Activated naive CD4-positive, alpha-beta T cell treated with anti-CD3 and anti-CD28 coated beads, Interleukin-2, amount 10 ng/mL, durations not matched to agents 7 days and 5 days (primary cell): ENCODE data around the gene ETDA.
"Not testable (repeated sequence)": the region's sequence is repeated elsewhere in the genome, so short reads cannot be mapped to it uniquely, and the experiment has no call there.

ENCODE experiments used
- CTCF ChIA-PET: fragments of 350-600 bp; sonication (Branson Sonifier 250); formaldehyde crosslinking; loops from one replicate; lab custom pipeline; 2021; ENCODE audit warnings: antibody characterized with exemption; lab: Charles Lee
- DNase-seq: peaks from one replicate; pipeline ENCODE4 v3.0.0-alpha.2; 2020
- H3K27ac Mint-ChIP-seq: one replicate; pipeline ENCODE4 v1.8.0; 2021; ENCODE audit warnings: mild to moderate bottlenecking, moderate library complexity, mixed read lengths
- H3K27me3 Mint-ChIP-seq: one replicate; pipeline ENCODE4 v1.8.0; 2021; ENCODE audit warnings: mild to moderate bottlenecking, mixed read lengths
- H3K36me3 Mint-ChIP-seq: one replicate; pipeline ENCODE4 v1.8.0; 2021; ENCODE audit warnings: mixed read lengths
- H3K4me1 Mint-ChIP-seq: one replicate; pipeline ENCODE4 v1.8.0; 2021; ENCODE audit warnings: mixed read lengths
- H3K4me3 Mint-ChIP-seq: one replicate; pipeline ENCODE4 v1.8.0; 2021; ENCODE audit warnings: mild to moderate bottlenecking, moderate library complexity, mixed read lengths
- H3K9me3 Mint-ChIP-seq: one replicate; pipeline ENCODE4 v1.8.0; 2021; ENCODE audit warnings: mixed read lengths

ETDA gene

DNA sequence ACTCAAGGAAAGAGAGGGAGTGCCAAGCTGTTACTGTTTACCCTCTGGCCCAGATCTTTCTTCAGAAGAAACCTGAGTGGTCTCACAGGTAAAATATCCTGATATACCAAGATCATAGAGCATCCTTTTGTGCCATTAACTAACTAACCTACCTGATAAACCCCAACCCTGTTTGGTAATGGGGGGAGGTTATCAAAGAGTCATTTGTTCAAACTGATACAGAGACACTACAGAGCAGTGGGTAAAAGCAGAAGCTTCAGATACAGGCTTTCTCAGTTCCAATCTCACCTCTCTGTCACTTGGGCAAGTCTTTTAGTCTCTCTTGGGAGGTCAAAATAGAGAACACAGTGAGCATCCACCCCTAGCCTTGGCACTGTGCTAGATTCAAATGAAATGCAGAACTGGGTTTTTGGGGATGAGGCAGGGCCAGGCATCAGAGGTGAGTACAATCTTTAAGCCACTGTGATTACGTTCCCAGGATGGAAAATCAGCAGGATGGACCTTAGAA lies at the start of gene ETDA:
Gene ETDA (plus strand): TSS at position 51 of the 508 bp plus-strand sequence. CDS start 1,216 bp downstream, outside the sequence.
- H3K4me1 Mint-ChIP-seq, H3K4me3 Mint-ChIP-seq, H3K27me3 Mint-ChIP-seq, DNase-seq, H3K9me3 Mint-ChIP-seq, CTCF ChIA-PET, H3K27ac Mint-ChIP-seq, H3K36me3 Mint-ChIP-seq: not testable (repeated sequence)

DNA sequence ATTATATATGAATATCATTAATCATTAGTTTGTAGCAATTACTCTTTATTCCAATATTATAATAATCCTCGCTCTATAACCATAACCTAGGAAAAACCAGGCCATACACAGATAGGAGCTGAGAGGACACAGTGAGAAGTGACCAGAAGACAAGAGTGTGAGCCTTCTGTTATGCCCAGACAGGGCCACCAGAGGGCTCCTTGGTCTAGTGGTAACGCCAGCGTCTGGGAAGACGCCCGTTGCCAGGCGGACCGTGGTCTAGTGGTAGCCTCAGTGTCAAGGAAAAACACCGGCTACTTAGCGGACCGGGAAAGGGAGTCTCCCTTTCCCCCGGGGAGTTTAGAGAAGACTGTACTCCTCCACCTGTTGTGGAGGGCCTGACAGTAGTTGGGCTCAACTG lies 45.4 kb upstream of the ETDA start:
- not testable (repeated sequence) for H3K27ac Mint-ChIP-seq, H3K36me3 Mint-ChIP-seq, H3K9me3 Mint-ChIP-seq, H3K27me3 Mint-ChIP-seq, H3K4me3 Mint-ChIP-seq, H3K4me1 Mint-ChIP-seq
- CTCF ChIA-PET: interaction anchor here (0.8 to 1.6 kb wide), 2 partner anchors 269 to 273 kb away, joined by 3 to 5 read pairs; no protein-coding TSS in a partner anchor
- peak; percentile 51 for DNase-seq

DNA sequence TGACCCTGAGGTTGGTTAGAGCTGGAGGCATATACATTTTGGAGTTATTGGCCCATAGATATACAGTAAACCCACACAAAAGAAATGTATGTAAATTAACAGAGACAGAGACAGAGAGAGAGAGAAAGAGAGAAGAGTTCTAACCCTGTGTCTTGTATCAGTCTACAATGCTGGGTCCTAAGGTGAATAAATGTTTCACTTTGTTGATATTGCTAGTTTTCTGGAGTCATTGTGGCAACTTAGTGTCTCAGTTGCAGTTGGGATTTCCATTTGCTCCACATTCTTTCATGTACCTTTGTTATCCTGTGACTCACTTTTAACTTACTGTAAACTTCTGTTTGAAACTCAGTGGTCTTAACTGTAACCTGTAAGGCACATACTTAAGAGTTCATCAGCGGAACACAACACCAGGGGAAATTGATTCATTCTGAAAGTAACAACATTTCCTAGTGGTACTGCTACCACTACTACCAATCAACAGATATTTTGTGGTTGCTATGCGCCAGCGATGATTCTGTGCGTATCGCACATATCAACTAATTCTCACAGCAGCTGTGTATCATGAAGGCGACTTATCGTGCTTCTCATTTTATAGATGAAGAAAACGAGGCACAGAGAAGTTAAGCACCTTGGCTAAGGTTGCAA lies 38.5 kb upstream of the ETDA start:
- no peak overlapping the region for H3K4me3 Mint-ChIP-seq
- H3K27ac Mint-ChIP-seq: peak overlapping the region; percentile 64
- DNase-seq: peak; percentile 49
- CTCF ChIA-PET: no interaction called here
- no peaks in the 10 kb centered on the region for H3K9me3 Mint-ChIP-seq
- H3K4me1 Mint-ChIP-seq: peaks cover 16% of the 10 kb centered on the region
- H3K36me3 Mint-ChIP-seq: no peaks in the 10 kb centered on the region
- H3K27me3 Mint-ChIP-seq: no peaks in the 10 kb centered on the region

DNA sequence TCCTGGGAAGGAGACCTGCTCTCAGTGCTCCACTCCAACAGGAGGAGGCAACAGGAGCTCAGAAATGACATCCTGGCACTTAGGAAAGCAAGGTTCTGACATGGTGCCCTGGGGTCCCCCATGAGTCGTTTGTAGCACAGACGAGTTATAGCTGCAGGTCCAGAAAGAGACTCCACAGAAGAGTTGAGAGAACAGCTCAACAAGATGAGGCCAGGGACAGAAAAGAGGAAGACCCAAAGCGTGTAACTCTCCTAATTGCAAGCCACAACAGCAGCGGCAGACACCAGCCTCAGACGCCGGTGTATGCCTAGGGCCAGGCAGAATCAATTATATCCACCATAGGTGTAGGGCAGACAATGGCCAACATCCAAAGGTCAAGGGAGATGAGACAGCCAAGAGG lies 5.9 kb upstream of the ETDA start:
- H3K9me3 Mint-ChIP-seq, H3K27me3 Mint-ChIP-seq, CTCF ChIA-PET, H3K4me1 Mint-ChIP-seq, H3K27ac Mint-ChIP-seq, DNase-seq, H3K36me3 Mint-ChIP-seq, H3K4me3 Mint-ChIP-seq: not testable (repeated sequence)

DNA sequence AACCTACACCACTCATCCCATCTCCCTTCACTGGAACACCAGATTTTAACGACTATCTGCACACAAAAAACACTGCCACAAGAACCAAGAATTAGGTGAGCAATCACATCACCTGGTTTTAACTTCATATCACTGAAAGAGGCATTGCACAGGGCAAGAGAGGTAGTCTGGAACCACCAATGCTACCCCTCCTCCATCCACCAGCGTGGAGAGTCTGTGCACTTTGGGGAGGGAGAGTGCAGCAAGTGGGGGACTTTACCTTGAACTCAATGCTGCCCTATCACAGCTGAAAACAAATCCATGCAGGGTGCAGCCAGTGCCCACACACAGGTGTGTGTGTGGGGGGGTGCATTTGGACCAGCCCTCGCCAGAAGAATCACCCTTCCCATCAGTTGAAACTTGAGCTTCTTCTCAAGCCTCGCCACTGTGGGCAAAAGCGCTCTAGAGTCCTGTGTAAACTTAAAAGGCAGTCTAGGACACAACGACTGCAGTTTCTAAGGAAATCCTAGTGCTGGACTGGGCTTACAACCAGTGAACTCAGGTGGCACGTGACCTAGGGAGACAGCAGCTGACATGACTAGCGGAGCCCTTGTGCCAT lies 4.3 kb downstream of the ETDA start:
- DNase-seq, H3K4me1 Mint-ChIP-seq, H3K4me3 Mint-ChIP-seq, H3K27me3 Mint-ChIP-seq, H3K9me3 Mint-ChIP-seq, H3K27ac Mint-ChIP-seq, H3K36me3 Mint-ChIP-seq, CTCF ChIA-PET: not testable (repeated sequence)

DNA sequence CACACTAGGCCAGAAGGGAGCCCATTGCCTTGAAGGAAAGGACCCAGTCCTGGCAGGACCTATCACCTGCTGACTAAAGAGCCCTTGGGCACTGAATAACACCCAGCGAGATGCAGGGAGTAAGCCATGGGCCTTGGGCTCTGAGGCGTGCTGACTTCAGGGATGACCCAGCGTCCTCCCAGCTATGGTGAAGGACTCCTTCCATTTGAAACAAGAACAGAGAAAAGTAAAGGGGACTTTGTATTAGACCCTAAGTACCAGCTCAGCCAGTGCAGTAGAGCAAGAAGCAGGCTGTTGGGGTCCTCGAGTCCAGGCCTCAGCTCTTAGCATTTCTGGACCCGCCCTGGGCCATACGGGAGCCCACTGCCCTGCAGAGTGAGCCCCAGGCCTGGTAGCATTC lies 5.1 kb downstream of the ETDA start:
- Mint-ChIP-seq H3K36me3 (no peaks in the 10 kb centered on the region), H3K4me3 (no peak overlapping the region), H3K9me3 (no peaks in the 10 kb centered on the region), H3K27me3 (no peaks in the 10 kb centered on the region), H3K27ac (no peak overlapping the region), H3K4me1 (no peaks in the 10 kb centered on the region)
- CTCF ChIA-PET: no interaction called here
- no peak for DNase-seq

DNA sequence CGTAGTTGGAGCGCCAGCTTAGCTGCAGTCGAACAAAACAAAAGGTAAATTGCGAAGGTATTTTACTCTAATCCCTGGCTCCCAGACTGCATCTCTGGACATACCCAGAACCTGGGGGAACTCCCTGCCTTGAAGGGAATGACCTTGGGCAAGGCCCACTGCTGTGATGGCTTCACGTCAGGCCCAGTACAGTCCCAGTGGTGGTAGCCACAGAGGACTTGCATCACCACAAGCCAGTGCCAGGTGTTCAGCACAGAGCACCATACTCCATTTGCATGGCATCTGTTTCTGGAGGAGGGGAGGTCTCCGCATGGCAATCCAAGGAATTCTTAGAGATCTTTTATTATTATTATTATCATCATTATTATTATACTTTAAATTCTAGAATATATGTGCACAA lies 5.6 kb downstream of the ETDA start:
- H3K27me3 Mint-ChIP-seq: no peaks in the 10 kb centered on the region
- H3K27ac Mint-ChIP-seq: no peak overlapping the region
- CTCF ChIA-PET: no interaction called here
- no peaks in the 10 kb centered on the region for H3K4me1 Mint-ChIP-seq
- H3K4me3 Mint-ChIP-seq: no peak overlapping the region
- no peaks in the 10 kb centered on the region for H3K36me3 Mint-ChIP-seq
- DNase-seq: no peak
- H3K9me3 Mint-ChIP-seq: no peaks in the 10 kb centered on the region

DNA sequence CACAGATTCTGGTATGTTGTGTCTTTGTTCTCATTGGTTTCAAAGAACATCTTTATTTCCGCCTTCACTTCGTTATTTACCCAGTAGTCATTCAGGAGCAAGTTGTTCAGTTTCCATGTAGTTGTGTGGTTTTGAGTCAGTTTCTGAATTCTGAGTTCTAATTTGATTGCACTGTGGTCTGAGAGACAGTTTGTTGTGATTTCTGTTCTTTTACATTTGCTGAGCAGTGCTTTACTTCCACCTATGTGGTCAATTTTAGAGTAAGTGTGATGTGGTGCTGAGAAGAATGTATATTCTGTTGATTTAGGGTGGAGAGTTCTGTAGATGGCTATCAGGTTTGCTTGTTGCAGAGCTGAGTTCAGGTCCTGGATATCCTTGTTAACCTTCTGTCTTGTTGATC lies 9.1 kb downstream of the ETDA start:
- H3K9me3 Mint-ChIP-seq, H3K36me3 Mint-ChIP-seq, H3K27ac Mint-ChIP-seq, H3K4me1 Mint-ChIP-seq, CTCF ChIA-PET, DNase-seq, H3K4me3 Mint-ChIP-seq, H3K27me3 Mint-ChIP-seq: not testable (repeated sequence)

DNA sequence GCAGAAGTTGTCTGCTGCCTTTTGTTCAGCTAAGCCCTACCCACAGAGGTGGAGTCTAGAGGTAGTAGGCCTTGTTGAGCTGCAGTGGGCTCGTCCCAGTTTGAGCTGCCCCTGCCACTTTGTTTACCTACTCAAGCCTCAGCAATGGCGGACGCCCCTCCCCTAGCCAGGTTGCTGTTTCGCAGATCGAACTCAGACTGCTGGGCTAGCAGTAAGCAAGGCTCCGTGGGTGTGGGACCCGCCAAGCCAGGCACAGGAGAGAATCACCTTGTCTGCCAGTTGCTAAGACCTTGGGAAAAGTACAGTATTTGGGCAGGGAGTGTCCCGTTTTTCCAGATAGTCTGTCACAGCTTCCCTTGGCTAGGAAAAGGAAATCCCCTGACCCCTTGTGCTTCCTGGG lies 11.5 kb downstream of the ETDA start:
- H3K9me3 Mint-ChIP-seq, H3K27ac Mint-ChIP-seq, H3K4me1 Mint-ChIP-seq, CTCF ChIA-PET, DNase-seq, H3K4me3 Mint-ChIP-seq, H3K36me3 Mint-ChIP-seq, H3K27me3 Mint-ChIP-seq: not testable (repeated sequence)

DNA sequence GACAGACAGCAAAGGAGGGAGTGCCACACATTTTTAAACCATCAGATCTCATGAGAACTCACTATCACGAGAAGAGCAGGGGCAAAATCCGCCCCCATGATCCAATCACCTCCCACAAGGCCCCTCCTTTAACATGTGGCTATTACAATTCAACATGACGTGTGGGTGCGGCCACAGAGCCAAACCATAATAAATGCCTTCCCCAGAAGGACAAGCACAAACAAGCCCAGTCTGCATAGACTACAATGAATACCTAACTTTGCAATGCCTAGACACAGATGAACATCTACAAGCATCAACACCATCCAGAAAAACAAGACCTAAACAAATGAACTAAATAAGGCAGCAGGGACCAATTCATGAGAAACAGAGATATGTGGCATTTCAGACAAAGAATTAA lies 12.3 kb downstream of the ETDA start:
- CTCF ChIA-PET: no interaction called here
- peaks cover 6% of the 10 kb centered on the region for H3K9me3 Mint-ChIP-seq
- H3K4me3 Mint-ChIP-seq: no peak overlapping the region
- no peak for DNase-seq
- no peaks in the 10 kb centered on the region for H3K4me1 Mint-ChIP-seq
- H3K36me3 Mint-ChIP-seq: no peaks in the 10 kb centered on the region
- no peaks in the 10 kb centered on the region for H3K27me3 Mint-ChIP-seq
- H3K27ac Mint-ChIP-seq: no peak overlapping the region

DNA sequence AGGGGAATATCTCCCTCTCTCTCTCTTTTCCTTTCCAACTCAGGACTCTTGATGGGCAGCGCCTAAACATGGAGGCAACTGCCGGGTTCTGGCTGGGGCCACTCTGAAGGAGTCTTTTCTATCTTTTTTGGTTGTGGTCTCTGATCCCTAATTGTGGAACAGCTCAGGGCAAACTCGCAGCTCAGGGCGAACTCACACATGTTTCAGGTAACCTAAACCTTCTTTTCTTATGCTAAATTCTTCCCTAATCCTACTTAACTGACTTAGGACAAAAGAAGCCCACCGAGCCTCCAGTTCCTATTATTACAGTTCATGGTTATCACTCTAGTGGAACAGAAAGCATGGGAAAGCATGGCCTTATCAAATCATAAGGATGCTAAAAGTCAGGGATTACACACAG lies 21.3 kb downstream of the ETDA start:
- H3K27ac Mint-ChIP-seq: no peak overlapping the region
- peaks cover 5% of the 10 kb centered on the region for H3K36me3 Mint-ChIP-seq
- no peak overlapping the region for H3K4me3 Mint-ChIP-seq
- CTCF ChIA-PET: no interaction called here
- H3K27me3 Mint-ChIP-seq: no peaks in the 10 kb centered on the region
- DNase-seq: no peak
- H3K9me3 Mint-ChIP-seq: peaks cover 15% of the 10 kb centered on the region
- peaks cover 5% of the 10 kb centered on the region for H3K4me1 Mint-ChIP-seq

DNA sequence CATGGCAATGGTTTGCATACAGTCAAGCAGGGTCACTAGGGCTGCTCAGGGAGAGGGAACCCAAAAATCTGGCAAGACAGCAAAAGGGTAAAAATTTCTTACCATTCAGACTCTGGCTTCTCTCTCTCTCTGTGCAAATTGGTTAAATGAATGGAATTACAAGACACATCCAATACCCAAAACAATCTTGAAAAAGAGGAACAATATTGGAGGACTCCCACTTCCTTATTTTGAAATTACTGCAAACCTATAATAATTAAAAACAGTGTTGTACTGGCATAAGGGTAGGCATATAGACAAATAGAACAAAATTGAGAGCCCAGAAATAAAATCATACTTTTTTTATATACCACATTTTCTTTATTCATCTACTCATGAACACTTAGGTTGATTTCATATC lies 24.1 kb downstream of the ETDA start:
- CTCF ChIA-PET: interaction anchor here (0.5 kb wide), 1 partner anchor 11 kb away, joined by 5 read pairs; no protein-coding TSS in a partner anchor
- DNase-seq: no peak
- Mint-ChIP-seq H3K9me3 (peaks cover 40% of the 10 kb centered on the region), H3K27ac (no peak overlapping the region), H3K27me3 (no peaks in the 10 kb centered on the region), H3K4me1 (peaks cover 5% of the 10 kb centered on the region), H3K36me3 (peaks cover 9% of the 10 kb centered on the region), H3K4me3 (no peak overlapping the region)

DNA sequence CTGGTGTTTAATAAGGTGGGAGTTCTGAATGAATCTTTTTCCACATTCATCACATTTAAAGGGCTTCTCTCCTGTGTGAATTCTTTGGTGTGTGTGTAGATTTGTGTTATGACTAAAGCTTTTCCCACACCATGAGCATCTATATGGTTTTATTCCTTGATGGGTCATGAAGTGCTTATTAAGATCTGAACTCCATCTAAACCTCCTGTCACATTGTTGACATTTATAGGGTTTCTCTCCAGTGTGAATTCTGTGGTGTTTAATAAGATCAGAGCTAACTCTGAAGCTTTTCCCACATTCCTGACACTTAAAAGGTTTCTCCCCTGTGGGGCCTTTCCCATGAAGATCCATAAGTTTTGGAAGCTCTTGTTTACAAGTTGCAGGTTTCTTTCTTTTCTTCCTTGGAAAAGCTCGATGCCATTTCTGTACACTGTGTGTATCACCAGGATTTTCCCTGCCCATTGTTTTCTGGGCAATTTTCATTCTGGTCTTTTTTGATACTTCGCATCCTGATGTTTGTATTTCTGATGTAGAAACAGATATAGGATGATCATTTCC lies 35.5 kb downstream of the ETDA start:
- Mint-ChIP-seq H3K4me3 (no peak overlapping the region), H3K27ac (no peak overlapping the region), H3K36me3 (peaks cover 31% of the 10 kb centered on the region), H3K4me1 (no peaks in the 10 kb centered on the region), H3K9me3 (peaks cover 52% of the 10 kb centered on the region), H3K27me3 (no peaks in the 10 kb centered on the region)
- CTCF ChIA-PET: no interaction called here
- no peak for DNase-seq

DNA sequence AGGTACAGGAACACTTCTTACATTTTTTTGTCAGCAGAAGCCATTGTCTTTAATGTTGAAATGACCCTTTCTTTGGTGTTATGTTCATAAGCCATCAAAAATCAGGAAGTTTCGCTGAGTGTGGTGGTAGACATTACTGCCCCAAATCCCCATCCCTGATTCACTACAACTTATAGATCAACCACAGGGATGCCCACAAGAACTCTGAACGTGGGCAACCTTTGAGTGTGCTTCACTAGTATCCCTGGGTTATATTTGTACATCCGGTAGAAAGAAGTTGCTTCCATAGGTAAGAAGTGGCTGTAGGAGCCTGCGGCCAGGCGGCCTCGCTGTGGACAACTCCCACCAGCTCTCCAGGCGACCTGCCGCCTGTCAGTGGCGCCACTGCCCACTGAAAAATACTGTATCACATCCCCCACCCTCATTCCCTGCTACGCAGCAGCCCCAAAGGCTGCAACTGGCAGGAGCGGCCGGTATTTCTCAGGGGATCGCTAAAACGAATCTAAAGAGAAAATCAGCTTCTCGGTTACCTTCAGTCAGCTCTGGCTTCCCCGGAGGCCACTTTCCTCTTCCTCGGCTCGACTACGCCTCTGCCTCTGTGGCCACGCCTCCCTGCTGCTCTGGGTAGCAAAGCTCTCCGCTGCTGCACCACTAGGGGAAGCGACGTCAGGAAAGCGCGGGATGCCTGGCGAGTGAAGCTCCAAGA lies 43.5 kb downstream of the ETDA start:
- Mint-ChIP-seq H3K4me1 (peaks cover 23% of the 10 kb centered on the region), H3K4me3 (peak overlapping the region; percentile 83), H3K27ac (peak overlapping the region; percentile 80), H3K9me3 (peaks cover 8% of the 10 kb centered on the region), H3K36me3 (peaks cover 24% of the 10 kb centered on the region), H3K27me3 (no peaks in the 10 kb centered on the region)
- CTCF ChIA-PET: interaction anchor here (0.9 kb wide), 1 partner anchor 11 kb away, joined by 3 read pairs; no protein-coding TSS in a partner anchor
- DNase-seq: peak; percentile 75
